ENCODE results near the gene CPD.

The CPD gene

GRCh38 chr17:30505868-30506417 lies 127.2 kb downstream of the CPD start:
- DNase-seq (ENCODE audit: low read depth, low spot score), result peak; percentile 8

GRCh38 chr17:30506481-30506880 lies 127.8 kb downstream of the CPD start:
- DNase-seq (ENCODE audit: low read depth, low spot score), result no peak

- no peak for DNase-seq (ENCODE audit: low read depth, low spot score)
Observed at GRCh38 chr17:30513346-30513745, 134.6 kb downstream of the CPD start.

GRCh38 chr17:30514895-30515596 lies 136.3 kb downstream of the CPD start:
- no peak for DNase-seq (ENCODE audit: low read depth, low spot score)

- DNase-seq (ENCODE audit: low read depth, low spot score), result no peak
Observed at GRCh38 chr17:30517786-30518185, 139.1 kb downstream of the CPD start.

- DNase-seq (ENCODE audit: low read depth, low spot score), result no peak
Observed at GRCh38 chr17:30519166-30519565, 140.4 kb downstream of the CPD start.
